ENCODE data around the gene MBNL2. TPM values are rescaled to one million over a fixed set of nuclear protein-coding genes. Genes with fewer than 3 reads are reported as not detected.
A peak's percentile ranks its signal among the peaks of the same experiment; 100 is the strongest.

Gene MBNL2
- total RNA-seq, 3 donors from 2014 or later (not counting 1 experiment from before 2014, with no cell fraction given) = 30.9 to 38.3 (median 33.1) TPM

GRCh38 chr13:97387890-97388289 is 165.8 kb downstream of the MBNL2 start:
- Histone ChIP-seq H3K4me1 (ENCODE audit: control insufficient read depth, insufficient read depth, low read length) (peaks cover 10% of the 10 kb centered on the region), H3K4me3 (ENCODE audit: low read length) (no peak overlapping the region), H3K9me3 (ENCODE audit: control insufficient read depth, insufficient read depth, low read length) (no peaks in the 10 kb centered on the region), H3K27ac (ENCODE audit: low read length) (no peak overlapping the region), H3K36me3 (ENCODE audit: control insufficient read depth, insufficient read depth, low read length) (peaks cover 10% of the 10 kb centered on the region), H3K27me3 (ENCODE audit: control insufficient read depth, insufficient read depth, low read length) (no peaks in the 10 kb centered on the region)
- peaks cover 19 to 29% of the 10 kb centered on the region in 2 donors for H3K4me1 Mint-ChIP-seq
- DNase-seq = no peak
- peaks cover 2% of the 10 kb centered on the region for H3K36me3 Mint-ChIP-seq
- 100% methylated on average over 1 of the region's 1 CpG for WGBS (ENCODE audit: insufficient coverage)
- H3K9me3 Mint-ChIP-seq = no peaks in the 10 kb centered on the region
- H3K4me3 Mint-ChIP-seq = no peak overlapping the region
- H3K27me3 Mint-ChIP-seq (ENCODE audit: low read depth in 2 of 2) = no peaks in the 10 kb centered on the region
- intact Hi-C loops (cut with micrococcal nuclease) = no loop called here
- TF ChIP-seq, protein P1, sequence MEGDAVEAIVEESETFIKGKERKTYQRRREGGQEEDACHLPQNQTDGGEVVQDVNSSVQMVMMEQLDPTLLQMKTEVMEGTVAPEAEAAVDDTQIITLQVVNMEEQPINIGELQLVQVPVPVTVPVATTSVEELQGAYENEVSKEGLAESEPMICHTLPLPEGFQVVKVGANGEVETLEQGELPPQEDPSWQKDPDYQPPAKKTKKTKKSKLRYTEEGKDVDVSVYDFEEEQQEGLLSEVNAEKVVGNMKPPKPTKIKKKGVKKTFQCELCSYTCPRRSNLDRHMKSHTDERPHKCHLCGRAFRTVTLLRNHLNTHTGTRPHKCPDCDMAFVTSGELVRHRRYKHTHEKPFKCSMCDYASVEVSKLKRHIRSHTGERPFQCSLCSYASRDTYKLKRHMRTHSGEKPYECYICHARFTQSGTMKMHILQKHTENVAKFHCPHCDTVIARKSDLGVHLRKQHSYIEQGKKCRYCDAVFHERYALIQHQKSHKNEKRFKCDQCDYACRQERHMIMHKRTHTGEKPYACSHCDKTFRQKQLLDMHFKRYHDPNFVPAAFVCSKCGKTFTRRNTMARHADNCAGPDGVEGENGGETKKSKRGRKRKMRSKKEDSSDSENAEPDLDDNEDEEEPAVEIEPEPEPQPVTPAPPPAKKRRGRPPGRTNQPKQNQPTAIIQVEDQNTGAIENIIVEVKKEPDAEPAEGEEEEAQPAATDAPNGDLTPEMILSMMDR (IDR thresholded peaks at IDR 0.05) = no peak
- no peak for ATAC-seq
- H3K27ac Mint-ChIP-seq = peak overlapping the region in 1 of 2 donors; percentile 51

DNA sequence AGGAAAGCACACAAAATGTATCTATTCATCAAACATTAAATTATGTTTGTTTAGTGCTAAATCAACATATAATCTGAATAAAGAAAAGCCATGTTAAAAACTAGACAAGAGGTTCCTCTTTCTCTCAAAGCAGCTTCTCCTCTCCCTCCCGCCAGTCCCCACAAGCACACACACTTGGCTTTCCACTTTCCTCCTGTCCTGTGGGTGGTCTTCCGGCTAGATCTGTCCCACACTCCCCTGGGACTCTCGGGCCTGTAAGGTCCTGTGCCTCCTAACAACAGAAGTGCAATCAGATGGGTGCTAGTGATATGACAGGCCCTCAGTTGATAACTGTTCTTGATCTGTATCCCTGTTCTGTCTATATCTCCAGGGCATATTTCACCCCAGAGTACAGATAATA is 166.2 kb downstream of the MBNL2 start:
- no peaks in the 10 kb centered on the region for H3K36me3 Mint-ChIP-seq
- peaks cover 19 to 29% of the 10 kb centered on the region in 2 donors for H3K4me1 Mint-ChIP-seq

DNA sequence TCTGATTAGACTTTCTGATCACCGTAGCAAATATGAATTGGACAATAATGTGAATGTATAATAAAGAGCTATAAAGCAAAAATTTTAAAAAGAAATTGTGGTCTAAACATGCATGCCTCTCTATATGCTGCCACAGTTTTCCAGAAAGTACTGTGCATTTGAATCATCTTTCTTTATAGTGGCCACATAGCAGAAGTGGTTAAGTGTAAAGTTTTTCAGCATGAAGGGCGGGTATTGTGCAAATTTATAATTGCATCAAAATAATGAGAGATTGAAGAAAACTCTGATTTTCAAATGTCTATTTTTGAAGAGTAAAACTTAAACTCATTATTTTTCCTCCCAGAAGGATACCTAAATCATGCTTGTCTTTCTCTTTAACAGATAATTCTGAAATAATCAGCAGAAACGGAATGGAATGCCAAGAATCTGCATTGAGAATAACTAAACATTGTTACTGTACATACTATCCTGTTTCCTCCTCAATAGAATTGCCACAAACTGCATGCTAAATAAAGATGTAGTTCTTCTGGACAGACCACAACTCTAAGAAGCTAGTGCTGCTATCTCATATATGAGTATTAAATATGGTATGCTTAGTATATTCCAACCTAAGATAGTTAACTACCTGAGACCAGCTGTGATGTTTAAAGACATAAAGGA is 168.9 kb downstream of the MBNL2 start:
- Histone ChIP-seq H3K36me3 (ENCODE audit: control insufficient read depth, insufficient read depth, low read length) (peaks cover 12% of the 10 kb centered on the region), H3K27me3 (ENCODE audit: control insufficient read depth, insufficient read depth, low read length) (no peaks in the 10 kb centered on the region), H3K4me1 (ENCODE audit: control insufficient read depth, insufficient read depth, low read length) (peaks cover 8% of the 10 kb centered on the region), H3K27ac (ENCODE audit: low read length) (no peak overlapping the region), H3K4me3 (ENCODE audit: low read length) (no peak overlapping the region), H3K9me3 (ENCODE audit: control insufficient read depth, insufficient read depth, low read length) (no peaks in the 10 kb centered on the region)
- Mint-ChIP-seq H3K27ac (no peak overlapping the region), H3K36me3 (no peaks in the 10 kb centered on the region), H3K4me1 (peaks cover 18 to 28% of the 10 kb centered on the region in 2 donors), H3K9me3 (no peaks in the 10 kb centered on the region), H3K27me3 (ENCODE audit: low read depth in 2 of 2) (no peaks in the 10 kb centered on the region), H3K4me3 (no peak overlapping the region)
- TF ChIP-seq, protein P1 (IDR thresholded peaks at IDR 0.05) = no peak
- intact Hi-C loops (cut with micrococcal nuclease) = no loop called here
- ATAC-seq (no peak), DNase-seq (no peak)
- 93% methylated on average over 1 of the region's 3 CpGs for WGBS (ENCODE audit: insufficient coverage)

More for the DNA sequence above, 166.2 kb downstream of the MBNL2 start:
- H3K27ac Mint-ChIP-seq = peak overlapping the region; percentile 36 to 51
- Histone ChIP-seq H3K4me3 (ENCODE audit: low read length) (no peak overlapping the region), H3K4me1 (ENCODE audit: control insufficient read depth, insufficient read depth, low read length) (peaks cover 10% of the 10 kb centered on the region), H3K27me3 (ENCODE audit: control insufficient read depth, insufficient read depth, low read length) (no peaks in the 10 kb centered on the region), H3K27ac (ENCODE audit: low read length) (no peak overlapping the region), H3K9me3 (ENCODE audit: control insufficient read depth, insufficient read depth, low read length) (no peaks in the 10 kb centered on the region), H3K36me3 (ENCODE audit: control insufficient read depth, insufficient read depth, low read length) (peaks cover 10% of the 10 kb centered on the region)
- intact Hi-C loops (cut with micrococcal nuclease) = no loop called here
- TF ChIP-seq, protein P1 (IDR thresholded peaks at IDR 0.05) = no peak
- WGBS (ENCODE audit: insufficient coverage) = 41% methylated on average over 3 of the region's 3 CpGs
- no peaks in the 10 kb centered on the region for H3K27me3 Mint-ChIP-seq (ENCODE audit: low read depth in 2 of 2)
- no peak for ATAC-seq
- H3K9me3 Mint-ChIP-seq = no peaks in the 10 kb centered on the region
- no peak for DNase-seq
- no peak overlapping the region for H3K4me3 Mint-ChIP-seq

DNA sequence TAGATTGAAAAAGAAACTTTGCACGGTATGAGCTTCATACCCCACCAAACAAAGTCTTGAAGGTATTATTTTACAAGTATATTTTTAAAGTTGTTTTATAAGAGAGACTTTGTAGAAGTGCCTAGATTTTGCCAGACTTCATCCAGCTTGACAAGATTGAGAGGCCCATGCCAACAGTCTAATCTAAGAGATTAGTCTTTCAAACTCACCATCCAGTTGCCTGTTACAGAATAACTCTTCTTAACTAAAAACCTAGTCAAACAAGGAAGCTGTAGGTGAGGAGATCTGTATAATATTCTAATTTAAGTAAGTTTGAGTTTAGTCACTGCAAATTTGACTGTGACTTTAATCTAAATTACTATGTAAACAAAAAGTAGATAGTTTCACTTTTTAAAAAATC is 169.9 kb downstream of the MBNL2 start:
- intact Hi-C loops (cut with micrococcal nuclease) = no loop called here
- DNase-seq = no peak
- H3K4me3 ChIP-seq (ENCODE audit: low read length) = no peak overlapping the region
- H3K27ac ChIP-seq (ENCODE audit: low read length) = no peak overlapping the region
- no CpG with 5 or more reads among the region's 1 CpG for WGBS (ENCODE audit: insufficient coverage)
- Mint-ChIP-seq H3K27ac (no peak overlapping the region), H3K4me3 (no peak overlapping the region), H3K9me3 (no peaks in the 10 kb centered on the region), H3K27me3 (ENCODE audit: low read depth in 2 of 2) (no peaks in the 10 kb centered on the region), H3K36me3 (no peaks in the 10 kb centered on the region), H3K4me1 (peaks cover 8 to 18% of the 10 kb centered on the region in 2 donors)
- peaks cover 12% of the 10 kb centered on the region for H3K36me3 ChIP-seq (ENCODE audit: control insufficient read depth, insufficient read depth, low read length)
- no peaks in the 10 kb centered on the region for H3K9me3 ChIP-seq (ENCODE audit: control insufficient read depth, insufficient read depth, low read length)
- peaks cover 5% of the 10 kb centered on the region for H3K4me1 ChIP-seq (ENCODE audit: control insufficient read depth, insufficient read depth, low read length)
- no peak for ATAC-seq
- no peaks in the 10 kb centered on the region for H3K27me3 ChIP-seq (ENCODE audit: control insufficient read depth, insufficient read depth, low read length)
- TF ChIP-seq, protein P1 (IDR thresholded peaks at IDR 0.05) = no peak
